Measurements from ENCODE around the gene KDM2A.

DNA sequence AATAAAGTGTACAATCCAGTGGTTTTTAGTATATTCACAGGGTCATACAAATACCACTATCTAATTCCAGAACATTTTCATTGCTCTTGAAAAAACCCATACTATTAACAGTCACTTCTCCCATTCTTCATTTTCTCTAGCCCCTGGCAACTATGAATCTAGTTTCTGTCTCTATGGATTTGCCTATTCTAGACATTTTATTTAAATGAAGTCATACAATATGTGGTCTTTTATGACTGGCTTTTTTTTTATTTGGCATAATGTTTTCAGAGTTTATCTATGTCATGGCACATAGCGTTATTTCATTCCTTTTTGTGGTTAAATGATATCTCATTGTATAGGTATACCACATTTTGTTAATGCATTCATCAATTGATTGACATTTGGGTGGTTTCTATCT lies 59.4 kb downstream of the KDM2A start:
- TF ChIP-seq CTCF (IDR thresholded peaks at IDR 0.05): no peak
- no peak for TF ChIP-seq POLR2A (IDR thresholded peaks at IDR 0.05)

Measured in uterus (tissue), 2 donors.